ENCODE measurements around the gene B3GNT5.

B3GNT5 gene

DNA sequence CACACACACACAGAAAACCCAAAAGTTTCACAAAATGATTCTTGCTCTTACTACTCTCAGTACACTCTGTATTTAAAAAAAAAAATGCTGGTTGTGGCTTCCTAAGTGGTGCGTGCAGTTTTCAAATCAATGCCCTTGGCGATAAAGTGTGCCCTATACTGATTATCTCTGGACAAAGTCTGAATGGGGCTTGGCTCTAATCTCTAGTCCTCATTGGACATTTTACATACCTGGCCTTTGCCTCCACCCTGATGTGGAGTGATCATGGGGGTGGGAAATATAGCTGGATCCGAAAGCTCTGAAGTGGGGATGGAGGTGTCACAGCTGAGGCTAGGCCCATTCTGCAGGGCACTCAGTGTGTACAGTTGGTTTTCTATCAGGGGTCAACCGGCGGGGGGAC, 14.1 kb downstream of the B3GNT5 start:
- no peak for DNase-seq

DNA sequence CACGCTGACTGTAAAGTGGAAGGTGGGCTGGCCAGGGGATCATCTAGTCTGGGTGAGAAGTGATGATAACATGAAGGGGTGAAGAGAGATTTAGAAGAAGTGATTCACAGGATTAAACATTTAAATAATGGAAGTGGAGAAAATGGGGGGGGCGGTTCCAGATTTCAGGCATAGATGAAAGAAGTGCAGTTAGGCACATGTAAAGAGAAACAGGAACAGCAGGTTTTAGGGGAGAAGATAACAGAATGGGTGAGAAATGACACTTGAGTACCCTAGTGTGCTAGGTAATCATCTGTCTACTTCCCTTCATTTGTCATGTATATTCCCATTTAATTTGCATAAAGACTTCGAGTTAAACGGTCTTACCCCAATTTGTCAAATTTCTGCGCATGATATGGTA, 15.3 kb downstream of the B3GNT5 start:
- no peak for DNase-seq

DNA sequence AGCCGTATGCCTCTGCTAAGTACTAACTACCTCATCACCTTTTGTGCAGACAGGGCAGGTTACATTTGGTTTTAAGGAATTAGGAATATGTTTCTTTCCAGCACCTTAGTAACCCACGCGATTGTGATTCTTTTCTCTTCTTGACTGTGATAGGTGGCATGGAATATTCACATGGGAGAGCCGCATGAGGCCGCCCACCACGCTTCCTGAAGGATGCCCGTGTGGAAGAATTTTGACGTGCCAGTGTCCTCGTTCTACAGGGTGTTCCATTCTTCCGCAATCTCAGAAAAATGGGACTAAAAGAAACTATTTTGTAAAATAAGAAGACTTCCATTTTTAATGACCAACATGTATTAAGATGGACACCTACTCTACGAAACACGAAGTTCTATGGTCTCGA, 16.3 kb downstream of the B3GNT5 start:
- no peak for DNase-seq

DNA sequence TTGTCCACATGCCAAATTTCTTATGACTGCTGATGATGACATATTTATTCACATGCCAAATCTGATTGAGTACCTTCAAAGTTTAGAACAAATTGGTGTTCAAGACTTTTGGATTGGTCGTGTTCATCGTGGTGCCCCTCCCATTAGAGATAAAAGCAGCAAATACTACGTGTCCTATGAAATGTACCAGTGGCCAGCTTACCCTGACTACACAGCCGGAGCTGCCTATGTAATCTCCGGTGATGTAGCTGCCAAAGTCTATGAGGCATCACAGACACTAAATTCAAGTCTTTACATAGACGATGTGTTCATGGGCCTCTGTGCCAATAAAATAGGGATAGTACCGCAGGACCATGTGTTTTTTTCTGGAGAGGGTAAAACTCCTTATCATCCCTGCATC, 17.3 kb downstream of the B3GNT5 start:
- DNase-seq: no peak

DNA sequence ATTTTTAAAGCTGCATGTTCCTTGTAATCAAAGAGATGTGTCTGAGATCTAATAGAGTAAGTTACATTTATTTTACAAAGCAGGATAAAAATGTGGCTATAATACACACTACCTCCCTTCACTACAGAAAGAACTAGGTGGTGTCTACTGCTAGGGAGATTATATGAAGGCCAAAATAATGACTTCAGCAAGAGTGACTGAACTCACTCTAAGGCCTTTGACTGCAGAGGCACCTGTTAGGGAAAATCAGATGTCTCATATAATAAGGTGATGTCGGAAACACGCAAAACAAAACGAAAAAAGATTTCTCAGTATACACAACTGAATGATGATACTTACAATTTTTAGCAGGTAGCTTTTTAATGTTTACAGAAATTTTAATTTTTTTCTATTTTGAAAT, 19.1 kb downstream of the B3GNT5 start:
- DNase-seq: no peak

DNA sequence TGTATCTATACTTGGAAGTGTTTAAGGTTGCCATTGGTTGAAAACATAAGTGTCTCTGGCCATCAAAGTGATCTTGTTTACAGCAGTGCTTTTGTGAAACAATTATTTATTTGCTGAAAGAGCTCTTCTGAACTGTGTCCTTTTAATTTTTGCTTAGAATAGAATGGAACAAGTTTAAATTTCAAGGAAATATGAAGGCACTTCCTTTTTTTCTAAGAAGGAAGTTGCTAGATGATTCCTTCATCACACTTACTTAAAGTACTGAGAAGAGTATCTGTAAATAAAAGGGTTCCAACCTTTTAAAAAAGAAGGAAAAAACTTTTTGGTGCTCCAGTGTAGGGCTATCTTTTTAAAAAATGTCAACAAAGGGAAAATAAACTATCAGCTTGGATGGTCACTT, 19.7 kb downstream of the B3GNT5 start:
- no peak for DNase-seq

DNA sequence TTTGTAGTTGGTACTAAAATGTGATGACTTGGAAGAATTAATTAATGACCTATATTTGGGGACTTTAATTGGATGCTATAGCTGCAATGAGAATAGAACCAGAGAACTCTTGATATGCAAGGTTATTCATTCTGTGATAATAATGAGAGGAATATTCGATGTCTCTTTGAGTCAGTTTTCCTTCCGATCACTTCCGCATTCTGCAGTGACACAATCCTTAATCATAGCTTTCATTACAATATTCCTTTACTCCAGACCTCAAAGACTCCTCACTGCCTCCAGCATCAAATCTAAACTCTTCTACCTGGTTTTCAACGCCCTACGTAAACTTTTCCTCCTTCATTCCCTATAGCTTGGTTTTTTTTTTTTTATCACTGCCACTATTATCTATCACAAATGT, 21.6 kb downstream of the B3GNT5 start:
- no peak for DNase-seq

DNA sequence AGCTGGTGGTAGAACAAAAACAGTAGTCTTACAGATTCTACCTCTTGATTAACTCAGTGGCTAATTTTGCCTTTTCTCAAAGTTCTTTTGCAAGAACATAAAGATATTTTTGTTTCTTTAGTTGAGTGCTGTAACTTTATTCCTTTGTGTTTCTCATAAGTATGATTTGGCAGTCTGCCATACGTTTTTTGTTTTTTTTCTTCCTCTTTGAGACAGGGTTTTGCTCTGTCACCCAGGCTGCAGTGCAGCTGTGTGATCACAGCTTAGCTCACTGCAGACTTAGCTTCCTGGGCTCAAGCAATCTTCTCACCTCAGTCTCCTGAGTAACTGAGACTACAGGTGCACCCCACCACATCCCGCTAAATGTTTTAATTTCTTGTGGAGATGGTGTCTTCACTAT, 22.4 kb downstream of the B3GNT5 start:
- DNase-seq: no peak

DNA sequence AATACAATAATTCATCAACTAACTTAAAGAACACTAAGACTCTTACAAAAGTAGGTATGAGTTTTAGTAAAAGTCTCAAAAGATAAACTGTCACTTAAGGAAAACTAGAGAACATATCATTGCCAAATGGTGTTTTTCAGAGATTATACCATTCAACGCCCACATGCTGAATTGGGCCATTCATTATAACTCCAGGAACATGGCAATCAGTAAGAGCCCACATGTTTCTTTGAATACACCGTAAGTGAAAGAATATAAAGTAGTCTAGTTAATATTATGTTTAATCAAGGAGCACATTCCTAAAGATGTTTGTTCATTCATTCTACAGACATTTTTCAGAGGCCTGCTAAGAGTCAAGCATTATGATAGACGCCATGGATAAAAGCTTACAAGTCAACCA, 22.9 kb downstream of the B3GNT5 start:
- DNase-seq: no peak

DNA sequence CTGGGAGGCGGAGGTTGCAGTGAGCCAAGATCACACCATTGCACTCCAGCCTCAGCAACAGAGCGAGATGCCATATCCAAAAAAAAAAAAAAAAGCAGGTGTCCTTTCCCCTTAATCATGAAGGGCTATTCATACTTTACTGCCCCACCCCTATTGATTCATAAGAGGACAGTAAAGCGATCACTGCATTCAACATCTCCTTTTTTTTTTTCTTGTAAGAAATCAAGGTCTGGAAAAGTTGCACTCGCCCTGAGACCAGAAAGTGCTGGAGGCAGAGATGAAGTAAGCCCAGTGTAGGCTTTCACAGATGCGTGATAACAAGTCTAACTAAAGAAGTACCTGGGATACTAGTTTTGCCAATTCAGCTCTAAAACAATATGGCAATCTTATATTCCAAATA, 24.2 kb downstream of the B3GNT5 start:
- no peak for DNase-seq

DNA sequence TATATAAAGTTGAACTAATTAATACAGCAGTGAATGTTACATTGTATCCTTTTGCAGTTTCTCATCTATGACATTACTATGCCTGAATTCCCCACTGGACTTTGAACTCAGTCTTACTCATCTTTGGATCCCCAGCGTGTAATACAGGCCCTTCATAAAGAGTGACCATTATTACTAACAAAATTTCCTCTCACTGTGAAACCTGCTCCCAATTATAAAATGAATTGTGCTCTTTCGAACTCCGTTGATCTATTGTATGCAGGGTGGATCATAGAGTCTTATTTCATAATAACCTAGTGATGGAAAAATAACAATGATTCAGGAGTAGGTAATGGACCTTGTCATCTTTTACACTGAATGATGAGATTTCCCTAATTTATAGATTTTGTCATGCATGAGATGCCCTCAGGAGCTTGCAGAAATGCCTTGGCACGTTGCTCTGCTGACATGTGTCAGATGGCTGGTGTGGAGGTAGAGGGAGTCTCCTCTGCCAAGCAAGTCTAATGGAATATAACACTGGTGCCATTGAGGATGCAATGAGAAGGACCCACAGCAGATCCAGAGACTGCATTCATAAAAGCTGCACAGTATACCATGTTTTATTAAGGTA, 25.5 kb downstream of the B3GNT5 start:
- no peak for DNase-seq

DNA sequence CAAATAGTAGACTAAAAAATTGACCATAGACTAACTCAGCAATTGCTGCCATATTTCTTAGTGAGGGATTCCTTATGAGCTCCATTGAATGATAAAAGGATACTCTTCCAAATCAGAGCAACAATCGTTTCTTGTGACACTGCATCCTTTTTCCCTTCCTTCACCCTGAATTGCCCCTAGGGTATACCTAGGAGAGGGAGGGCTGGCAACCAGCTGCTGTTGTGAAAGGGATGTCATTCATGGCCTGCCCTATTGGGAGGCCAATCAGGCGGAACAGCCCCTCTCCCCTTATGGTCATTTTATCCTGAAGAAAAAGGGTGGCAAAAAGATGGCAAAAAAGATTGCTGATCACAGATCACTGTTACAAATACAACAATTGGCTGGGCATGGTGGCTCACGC, 26.3 kb downstream of the B3GNT5 start:
- no peak for DNase-seq

DNA sequence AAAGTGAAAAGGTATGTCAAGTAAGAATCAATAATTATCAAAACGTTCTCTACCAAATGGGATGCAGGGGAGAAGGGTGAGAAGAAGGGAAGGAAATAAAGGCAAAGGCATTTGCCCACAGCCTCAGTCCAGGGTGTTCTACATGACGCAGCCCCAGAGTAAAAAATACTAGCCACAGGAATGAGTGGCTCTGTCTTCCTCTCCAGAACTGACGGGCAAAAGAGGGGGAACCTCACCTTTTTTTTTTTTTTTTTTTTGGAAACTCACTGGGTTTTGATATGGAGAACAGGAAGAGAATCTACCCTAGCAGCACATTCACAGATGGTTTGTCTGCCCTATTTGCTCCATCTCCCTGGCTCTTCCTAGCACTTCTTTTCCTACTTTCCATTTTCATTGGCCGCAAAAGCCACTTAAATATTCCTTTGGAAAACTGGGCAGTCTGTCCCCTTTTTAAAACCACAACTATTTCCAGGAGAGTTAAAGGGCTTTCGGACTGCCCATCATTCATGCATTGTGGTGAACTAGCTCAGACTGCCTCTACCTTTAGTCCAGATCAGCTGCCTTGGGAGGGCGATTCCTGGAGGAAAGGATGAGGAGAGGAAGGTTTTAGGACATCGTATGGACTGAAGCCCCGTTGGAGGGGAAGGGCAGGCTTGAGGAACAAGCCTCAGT, 28.2 kb downstream of the B3GNT5 start:
- DNase-seq: no peak

DNA sequence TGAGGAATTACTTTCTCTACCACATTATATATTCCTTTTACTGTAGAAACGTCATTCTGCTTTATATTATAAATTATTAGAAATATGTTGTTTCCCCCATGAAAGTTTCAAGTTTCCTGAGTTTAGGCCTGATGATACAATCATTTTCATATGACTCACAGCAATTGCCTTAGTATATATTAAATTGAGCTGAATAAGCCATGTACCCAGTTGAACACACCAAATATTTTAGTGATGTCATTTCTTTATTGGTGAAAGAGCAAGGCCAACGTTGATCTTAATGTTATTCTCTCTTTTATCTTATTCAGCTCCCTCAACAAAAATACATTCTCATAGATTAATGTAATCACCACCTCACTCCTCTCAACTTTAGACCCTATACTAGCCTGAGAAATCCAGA, 30.8 kb downstream of the B3GNT5 start:
- no peak for DNase-seq

DNA sequence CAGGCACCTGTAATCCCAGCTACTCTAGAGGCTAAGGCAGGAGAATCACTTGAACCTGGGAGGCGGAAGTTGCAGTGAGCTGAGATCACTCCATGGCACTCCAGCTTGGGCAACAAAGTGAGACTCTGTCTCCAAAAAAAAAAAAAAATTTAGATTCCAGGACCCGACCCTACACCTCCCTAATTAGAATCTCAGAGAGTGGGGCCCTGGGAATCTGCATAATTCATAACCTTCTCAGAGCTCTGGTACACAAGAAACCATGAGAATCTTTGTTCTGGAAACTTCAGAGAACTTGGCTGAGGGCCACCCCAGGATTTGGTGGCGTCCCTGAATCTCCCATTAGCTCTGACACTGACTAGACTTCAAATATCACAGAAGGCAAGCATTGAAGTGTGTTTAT, 31.5 kb downstream of the B3GNT5 start:
- DNase-seq: no peak

DNA sequence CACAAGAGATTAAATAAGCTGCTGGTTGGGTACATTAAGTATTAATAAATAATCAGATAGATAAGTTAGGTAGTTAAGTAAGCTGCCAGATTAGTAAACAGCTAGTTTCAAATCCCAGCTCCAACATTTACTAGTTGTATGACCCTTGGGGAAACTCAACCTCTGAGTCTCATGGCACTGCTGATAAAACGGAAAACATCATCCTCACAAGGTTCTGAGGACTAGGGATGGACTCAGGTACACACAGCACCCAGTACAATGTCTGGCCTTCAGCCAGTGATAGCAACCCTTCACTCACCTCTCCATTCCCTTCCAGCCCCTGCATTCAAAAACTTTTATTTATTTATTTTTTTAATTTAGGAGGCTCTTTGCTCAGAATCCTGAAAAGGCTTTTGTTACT, 32.3 kb downstream of the B3GNT5 start:
- DNase-seq: no peak

DNA sequence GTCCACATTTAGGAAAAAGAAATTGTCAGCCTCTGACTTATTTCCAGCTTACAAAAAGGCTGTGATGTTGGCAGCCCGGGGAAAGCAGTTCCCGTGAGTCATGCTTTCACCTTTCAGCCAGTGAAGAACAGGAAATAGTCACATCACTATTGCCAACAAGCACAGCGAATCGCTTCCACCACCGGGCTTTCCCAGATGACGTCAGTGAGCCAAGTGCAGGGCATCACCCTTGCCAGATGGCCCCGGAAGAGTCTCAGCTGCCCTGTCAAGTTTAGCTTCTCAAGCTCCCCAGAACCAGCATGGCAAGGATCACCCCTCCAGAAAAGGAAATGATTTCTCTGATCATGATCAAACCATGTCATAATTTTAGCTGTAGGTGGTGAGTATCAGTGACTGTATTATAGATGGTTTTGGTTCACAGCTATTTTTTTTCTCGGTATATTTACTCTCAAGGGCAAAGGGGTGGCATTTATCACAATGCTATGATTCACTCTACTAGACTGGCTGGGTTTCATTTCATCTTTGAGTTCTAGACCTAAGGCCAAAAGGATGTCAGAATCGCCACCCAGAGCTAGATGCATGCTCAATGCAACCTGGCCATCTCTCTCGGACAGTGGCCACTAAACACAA, 32.9 kb downstream of the B3GNT5 start:
- no peak for DNase-seq

DNA sequence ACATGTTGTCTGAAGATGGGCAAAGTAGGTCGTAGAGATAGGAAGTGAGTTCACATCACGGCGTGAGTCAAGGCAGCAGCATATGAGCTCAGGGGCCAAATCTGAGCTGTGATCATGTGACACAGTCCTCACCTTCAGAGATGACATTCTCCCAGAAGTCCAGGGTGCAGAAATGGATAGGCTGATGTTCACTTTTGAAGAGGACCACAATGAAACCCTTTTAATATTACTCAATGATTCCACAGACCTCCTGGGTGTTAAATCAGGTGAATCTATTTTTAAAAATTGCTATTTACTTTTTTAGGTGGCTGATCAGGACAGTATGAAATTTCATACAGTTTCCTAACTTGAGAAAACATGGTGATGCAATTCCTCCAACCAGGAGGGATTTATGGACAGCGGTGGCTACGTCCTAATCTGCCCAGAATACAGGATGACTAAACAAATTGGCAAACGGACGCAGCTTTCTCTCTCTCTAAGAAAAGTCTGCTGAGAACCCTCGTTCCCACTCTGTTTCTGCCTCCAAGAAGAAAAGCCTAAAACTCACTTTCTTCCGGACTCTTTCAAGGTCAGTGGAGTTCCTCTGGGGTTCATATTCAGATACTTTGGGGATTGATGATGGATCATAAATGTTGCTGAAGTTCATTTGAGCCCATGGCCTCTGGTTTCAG, 34.4 kb downstream of the B3GNT5 start:
- no peak for DNase-seq

DNA sequence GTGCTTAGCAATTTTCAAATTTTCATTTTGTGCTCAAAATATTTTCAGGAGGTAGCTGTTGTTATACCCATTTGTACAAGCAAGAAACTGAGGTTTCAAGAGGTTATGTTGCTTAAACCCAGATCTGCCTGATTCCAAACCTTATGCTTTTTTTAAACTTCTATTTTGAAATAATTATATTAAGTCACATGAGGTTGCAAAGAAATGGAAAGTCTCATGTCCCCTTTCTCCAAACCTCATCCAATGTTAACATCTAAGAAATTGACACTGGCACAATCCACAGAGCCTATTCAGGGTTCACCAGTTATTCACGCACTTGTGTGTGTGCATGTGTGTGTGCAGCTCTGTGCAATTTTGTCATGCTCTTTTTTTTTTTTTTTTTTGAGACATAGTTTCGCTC, 35.1 kb downstream of the B3GNT5 start:
- DNase-seq: no peak

DNA sequence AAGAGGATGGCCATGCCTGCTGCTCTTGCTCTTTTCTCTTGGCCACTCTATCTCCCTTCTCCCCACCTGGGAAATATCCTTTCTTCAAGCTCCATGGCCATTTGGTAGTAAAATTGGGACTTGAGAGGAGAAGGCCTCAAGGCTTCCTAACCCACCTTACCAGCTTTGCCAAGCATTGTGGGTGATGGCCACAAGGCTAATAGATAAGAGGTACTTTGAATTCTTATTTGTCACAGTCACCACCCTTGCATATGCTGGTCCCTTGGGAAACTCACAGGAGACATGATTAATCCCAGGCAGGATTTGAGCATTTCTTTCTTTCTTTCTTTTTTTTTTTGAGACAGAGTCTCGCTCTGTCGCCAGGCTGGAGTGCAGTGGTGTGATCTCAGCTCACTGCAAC, 37.2 kb downstream of the B3GNT5 start:
- no peak for DNase-seq

DNA sequence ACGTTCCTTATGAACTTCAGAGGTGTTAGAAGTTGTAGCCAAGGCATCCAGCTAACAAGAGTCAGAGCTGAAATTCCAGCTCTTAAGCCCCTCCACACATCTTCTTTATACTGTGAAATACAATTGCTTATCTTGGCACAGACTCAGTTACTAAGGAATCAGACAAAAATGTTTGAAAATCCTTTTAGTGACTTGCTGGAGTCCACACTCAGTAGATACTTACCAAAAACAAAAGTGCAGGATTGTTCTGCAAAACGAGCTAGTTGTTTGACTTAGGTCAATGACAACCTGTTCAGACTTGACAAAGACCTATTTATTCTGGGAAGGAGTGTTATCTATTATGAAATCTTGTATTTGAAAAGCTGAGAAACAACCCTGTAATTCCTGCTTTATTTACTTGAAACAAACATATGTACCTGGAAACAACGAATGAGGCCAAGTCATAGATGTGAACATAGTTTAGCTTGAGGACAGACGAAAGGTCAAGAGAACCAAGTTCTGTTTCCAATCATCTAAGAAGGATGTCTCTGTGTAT, 38.5 kb downstream of the B3GNT5 start:
- DNase-seq: no peak

DNA sequence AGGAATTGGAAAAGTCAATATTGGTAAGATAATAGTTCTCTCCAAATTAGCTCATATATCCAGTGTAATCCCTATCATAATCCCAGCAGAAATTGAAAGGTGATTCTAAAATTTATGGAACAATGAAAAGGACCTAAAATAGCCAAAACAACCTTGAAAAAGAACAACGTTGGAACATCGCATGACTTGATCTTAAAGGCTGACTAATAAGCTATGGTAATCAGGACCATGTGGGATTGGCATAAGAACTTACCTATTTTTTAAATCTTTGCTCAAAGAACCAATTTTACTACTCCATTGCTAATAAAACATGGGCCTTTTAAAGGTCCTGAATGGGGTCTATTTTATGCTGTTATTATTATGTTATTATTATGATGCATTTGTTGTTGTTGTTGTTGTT, 40.9 kb downstream of the B3GNT5 start:
- DNase-seq: no peak

DNA sequence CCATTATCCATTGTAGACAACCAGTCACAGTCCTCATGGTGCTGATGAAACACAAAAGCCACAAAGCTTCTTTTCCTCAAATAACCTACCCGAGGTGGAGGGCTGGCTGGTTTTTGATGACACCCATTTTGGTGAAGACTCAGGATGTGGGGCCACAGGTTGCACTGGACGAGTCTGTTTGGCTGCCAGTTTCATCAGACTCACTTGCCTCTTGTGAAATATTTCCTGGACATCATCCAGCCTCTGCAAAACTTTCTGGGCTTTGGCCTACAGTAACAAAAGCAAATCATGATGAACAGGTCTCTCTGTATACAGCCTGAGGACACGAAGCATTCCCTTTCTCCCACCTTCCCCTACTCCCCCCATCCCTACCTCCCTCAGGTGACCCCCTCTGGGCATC, 42.2 kb downstream of the B3GNT5 start:
- DNase-seq: no peak

DNA sequence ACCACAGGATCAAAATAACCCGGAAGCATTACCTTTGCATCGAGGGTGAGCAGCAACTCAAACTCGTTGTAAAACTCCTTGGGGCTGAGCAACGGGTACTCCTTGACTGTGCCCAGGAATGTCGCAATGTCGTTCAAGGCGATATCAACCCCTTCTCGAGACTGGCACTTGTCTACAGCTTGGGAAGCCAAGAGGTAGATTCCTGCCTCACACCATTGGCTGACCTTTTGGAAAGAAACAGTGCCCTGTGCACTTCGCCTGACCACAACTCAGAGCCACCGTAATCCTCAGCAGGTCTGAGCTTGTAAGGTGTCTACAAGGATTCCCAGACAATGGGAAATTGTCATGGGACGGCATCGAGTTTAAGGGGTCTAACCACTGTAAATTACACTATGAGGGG, 43.9 kb downstream of the B3GNT5 start:
- no peak for DNase-seq

Measured in NCI-H1092 treated with DMSO at 0.1 percent for 48 hours (cell line).